Calu3 (cell line): Measurements from ENCODE around the gene FOXJ1. TPM values are rescaled to one million over a fixed set of nuclear protein-coding genes. Genes with fewer than 3 reads are reported as not detected.

Experiments
- BruUV-seq: library from RNA; stranded (reverse); fragments of 400-500 nt; replicated peaks from 2 replicates; lab custom pipeline; 2021; lab: Mats Ljungman, UMichigan
- CTCF ChIA-PET: fragments of 300-600 bp; sonication (Branson Sonifier 250); formaldehyde crosslinking; loops from one replicate; lab custom pipeline; 2022; ENCODE audit warnings: antibody characterized with exemption; lab: Charles Lee
- DNase-seq: peaks from one replicate; pipeline ENCODE4 v3.0.0; 2022
- H3K27ac Mint-ChIP-seq: one replicate; pipeline ENCODE4 v1.8.0; 2022; ENCODE audit warnings: mixed read lengths; ENCODE audit not compliant: unreplicated experiment
- H3K27me3 Mint-ChIP-seq: one replicate; pipeline ENCODE4 v1.8.0; 2022; ENCODE audit warnings: mixed read lengths; ENCODE audit not compliant: unreplicated experiment
- H3K36me3 Mint-ChIP-seq: one replicate; pipeline ENCODE4 v1.8.0; 2022; ENCODE audit warnings: mild to moderate bottlenecking, moderate library complexity, mixed read lengths; ENCODE audit not compliant: insufficient read depth, unreplicated experiment
- H3K4me1 Mint-ChIP-seq: one replicate; pipeline ENCODE4 v1.8.0; 2022; ENCODE audit warnings: mild to moderate bottlenecking, low read depth, mixed read lengths; ENCODE audit not compliant: unreplicated experiment
- H3K4me3 Mint-ChIP-seq: one replicate; pipeline ENCODE4 v1.8.0; 2022; ENCODE audit warnings: mild to moderate bottlenecking, low read depth, moderate library complexity, mixed read lengths; ENCODE audit not compliant: unreplicated experiment
- H3K9me3 Mint-ChIP-seq: one replicate; pipeline ENCODE4 v1.8.0; 2022; ENCODE audit warnings: low read depth, mixed read lengths; ENCODE audit not compliant: unreplicated experiment
- intact Hi-C: fragments of 100-400 bp; cut with micrococcal nuclease; formaldehyde crosslinking; loops from one replicate; pipeline ENCODE4 v1.10.0; 2022; ENCODE audit not compliant: unreplicated experiment
- total RNA-seq: library from RNA; stranded (reverse); gene quantifications from 2 replicates; pipeline ENCODE4 v1.2.3, GENCODE V29; 2022
- TF ChIP-seq, protein P1 (sequence below): fragments of 200-600 bp; IDR thresholded peaks from one replicate; pipeline ENCODE4 v1.8.0; 2022; ENCODE audit warnings: antibody characterized with exemption; ENCODE audit not compliant: unreplicated experiment

FOXJ1 gene
- total RNA-seq, 1 experiment from 2014 or later: not detected

DNA sequence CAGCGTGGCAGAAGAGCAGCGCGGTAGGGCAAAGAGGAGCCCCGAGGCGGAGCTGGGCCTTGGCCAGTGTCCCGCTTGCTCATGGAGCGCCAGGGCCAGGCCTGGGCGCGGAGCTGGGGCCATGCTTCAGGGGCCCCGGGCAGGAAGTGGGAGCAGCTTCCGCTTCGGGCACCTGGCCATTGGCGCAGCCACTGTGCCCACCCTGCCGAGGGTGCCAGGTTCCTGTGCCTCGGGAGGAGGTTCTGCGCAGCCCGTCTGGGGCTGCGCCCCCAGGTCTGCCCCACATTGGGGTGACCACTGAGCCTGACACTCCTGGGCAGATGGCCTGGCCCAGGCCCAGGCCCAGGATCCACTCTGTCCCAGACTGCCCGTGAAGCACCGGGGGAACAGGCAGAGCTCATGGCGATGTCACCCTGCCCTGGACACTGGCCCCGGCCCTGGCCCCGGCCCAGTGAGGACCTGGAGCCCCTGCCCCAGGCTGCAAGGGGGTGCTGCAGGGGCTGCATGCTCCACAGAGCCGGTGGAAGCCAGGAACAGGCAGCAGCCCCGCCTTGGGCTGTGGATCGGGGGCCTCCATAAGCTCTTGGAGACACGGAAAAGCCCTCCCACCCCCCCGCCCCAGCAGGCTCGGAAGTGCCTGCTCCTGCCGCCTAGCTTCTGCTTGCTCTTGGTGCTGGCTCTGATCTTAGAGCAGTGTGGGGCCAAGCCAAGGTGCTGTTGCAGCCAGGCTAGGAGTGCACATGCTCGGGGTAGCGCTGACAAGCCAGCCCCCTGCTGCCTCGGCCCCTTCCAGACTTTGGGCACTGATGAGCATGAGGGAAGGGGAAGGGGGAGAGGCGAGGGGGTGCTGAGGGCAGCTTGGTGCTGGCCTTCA lies 35.9 kb upstream of the FOXJ1 start:
- H3K4me3 Mint-ChIP-seq: no peak overlapping the region
- H3K36me3 Mint-ChIP-seq: no peaks in the 10 kb centered on the region
- no peaks in the 10 kb centered on the region for H3K9me3 Mint-ChIP-seq
- TF ChIP-seq, protein P1, sequence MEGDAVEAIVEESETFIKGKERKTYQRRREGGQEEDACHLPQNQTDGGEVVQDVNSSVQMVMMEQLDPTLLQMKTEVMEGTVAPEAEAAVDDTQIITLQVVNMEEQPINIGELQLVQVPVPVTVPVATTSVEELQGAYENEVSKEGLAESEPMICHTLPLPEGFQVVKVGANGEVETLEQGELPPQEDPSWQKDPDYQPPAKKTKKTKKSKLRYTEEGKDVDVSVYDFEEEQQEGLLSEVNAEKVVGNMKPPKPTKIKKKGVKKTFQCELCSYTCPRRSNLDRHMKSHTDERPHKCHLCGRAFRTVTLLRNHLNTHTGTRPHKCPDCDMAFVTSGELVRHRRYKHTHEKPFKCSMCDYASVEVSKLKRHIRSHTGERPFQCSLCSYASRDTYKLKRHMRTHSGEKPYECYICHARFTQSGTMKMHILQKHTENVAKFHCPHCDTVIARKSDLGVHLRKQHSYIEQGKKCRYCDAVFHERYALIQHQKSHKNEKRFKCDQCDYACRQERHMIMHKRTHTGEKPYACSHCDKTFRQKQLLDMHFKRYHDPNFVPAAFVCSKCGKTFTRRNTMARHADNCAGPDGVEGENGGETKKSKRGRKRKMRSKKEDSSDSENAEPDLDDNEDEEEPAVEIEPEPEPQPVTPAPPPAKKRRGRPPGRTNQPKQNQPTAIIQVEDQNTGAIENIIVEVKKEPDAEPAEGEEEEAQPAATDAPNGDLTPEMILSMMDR: no peak
- H3K4me1 Mint-ChIP-seq: no peaks in the 10 kb centered on the region
- CTCF ChIA-PET: interaction anchor here (1.0 kb wide), 1 partner anchor 8 kb away, joined by 6 read pairs; no protein-coding TSS in a partner anchor
- no TSS peak for BruUV-seq
- no peak for DNase-seq
- intact Hi-C loops: no loop called here
- no peaks in the 10 kb centered on the region for H3K27me3 Mint-ChIP-seq
- H3K27ac Mint-ChIP-seq: no peak overlapping the region

DNA sequence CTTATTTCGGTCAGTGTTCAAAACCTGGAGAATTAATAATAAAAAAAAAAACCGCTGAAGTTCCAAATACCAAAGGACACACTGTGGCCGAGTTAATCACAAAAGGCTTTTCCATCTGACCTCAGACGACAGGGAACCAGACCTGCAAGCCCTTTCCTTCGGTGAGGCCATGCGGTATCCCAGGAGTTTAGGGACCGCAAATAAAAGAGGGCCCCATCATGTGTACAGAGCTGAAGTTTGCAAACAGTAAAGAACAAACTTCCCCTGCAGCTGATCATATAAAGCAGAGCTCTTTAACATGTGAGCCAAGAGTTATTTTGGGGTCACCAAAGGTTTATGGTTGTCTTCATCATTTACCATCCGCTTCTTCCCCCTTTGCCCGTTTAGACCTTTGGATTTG lies 33.0 kb upstream of the FOXJ1 start:
- H3K4me3 Mint-ChIP-seq: no peak overlapping the region
- no peak for DNase-seq
- H3K9me3 Mint-ChIP-seq: no peaks in the 10 kb centered on the region
- no TSS peak for BruUV-seq
- intact Hi-C loops: no loop called here
- CTCF ChIA-PET: no interaction called here
- H3K36me3 Mint-ChIP-seq: no peaks in the 10 kb centered on the region
- no peaks in the 10 kb centered on the region for H3K27me3 Mint-ChIP-seq
- TF ChIP-seq, protein P1: no peak
- H3K27ac Mint-ChIP-seq: no peak overlapping the region
- H3K4me1 Mint-ChIP-seq: no peaks in the 10 kb centered on the region

DNA sequence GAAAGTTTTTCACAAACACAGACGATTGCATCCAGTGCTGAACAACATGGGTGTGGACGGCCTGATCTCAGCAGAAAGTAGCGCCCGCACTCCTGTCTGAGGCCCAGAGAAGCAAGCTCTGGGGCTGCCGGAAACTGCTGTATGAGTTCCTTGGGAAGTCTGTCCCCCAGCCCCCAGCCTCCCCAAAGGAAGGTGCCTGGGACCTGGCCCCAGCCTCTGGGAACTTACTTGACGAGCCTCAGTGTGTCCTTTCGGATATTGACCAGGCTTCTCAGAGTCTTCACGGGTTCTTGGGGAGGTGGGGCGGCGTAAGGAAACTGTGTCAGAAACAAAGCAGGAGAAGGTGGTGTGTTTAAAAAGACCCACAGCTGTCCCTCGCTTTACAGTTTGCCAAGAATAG lies 32.4 kb upstream of the FOXJ1 start:
- TF ChIP-seq, protein P1: no peak
- intact Hi-C loops: no loop called here
- H3K9me3 Mint-ChIP-seq: no peaks in the 10 kb centered on the region
- no peaks in the 10 kb centered on the region for H3K36me3 Mint-ChIP-seq
- no peak for DNase-seq
- H3K4me1 Mint-ChIP-seq: no peaks in the 10 kb centered on the region
- no TSS peak for BruUV-seq
- no peaks in the 10 kb centered on the region for H3K27me3 Mint-ChIP-seq
- H3K27ac Mint-ChIP-seq: no peak overlapping the region
- no peak overlapping the region for H3K4me3 Mint-ChIP-seq
- CTCF ChIA-PET: no interaction called here

DNA sequence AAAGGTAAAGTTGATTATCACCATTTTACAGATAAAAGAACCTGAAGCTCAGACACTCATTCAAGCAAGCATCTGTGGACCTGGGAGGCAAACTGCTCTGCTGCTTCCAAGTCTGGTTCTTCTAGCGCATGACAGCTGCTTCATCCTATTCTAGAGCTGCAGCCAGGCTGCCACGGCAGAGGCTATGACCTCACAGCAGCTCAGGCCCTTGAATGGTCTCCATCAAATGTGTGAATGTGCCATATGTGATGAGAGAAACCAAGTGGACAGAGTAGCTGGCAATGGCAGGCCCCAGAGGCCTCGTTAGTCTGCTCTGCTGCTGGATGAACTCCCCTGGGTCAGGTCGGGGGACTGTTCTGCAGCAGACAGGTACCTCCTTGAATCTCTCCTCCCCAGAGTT lies 30.7 kb upstream of the FOXJ1 start:
- H3K27me3 Mint-ChIP-seq: no peaks in the 10 kb centered on the region
- TF ChIP-seq, protein P1: no peak
- no peaks in the 10 kb centered on the region for H3K36me3 Mint-ChIP-seq
- H3K9me3 Mint-ChIP-seq: no peaks in the 10 kb centered on the region
- no peaks in the 10 kb centered on the region for H3K4me1 Mint-ChIP-seq
- no peak overlapping the region for H3K27ac Mint-ChIP-seq
- CTCF ChIA-PET: interaction anchor here (0.7 kb wide), 1 partner anchor 49 kb away, joined by 3 read pairs; no protein-coding TSS in a partner anchor
- no peak overlapping the region for H3K4me3 Mint-ChIP-seq
- intact Hi-C loops: no loop called here
- no peak for DNase-seq
- BruUV-seq: no TSS peak
